Naive thymus-derived CD8-positive, alpha-beta T cell (primary cell): ENCODE data around the gene CERCAM. TPM values are rescaled to one million over a fixed set of nuclear protein-coding genes. Genes with fewer than 3 reads are reported as not detected.

Experiments used
- ATAC-seq, 2 donors: fragments of 150-1000 bp; cut with Tn5 transposase in 1 of 2; sonication (Bioruptor Pico), chemical (Tn5 transposase) in 1 of 2; 1 replicate in 1 of 2; 2 replicates in 1 of 2; pipeline ENCODE4 v1.10.0; 2021; ENCODE audit warnings: mild to moderate bottlenecking in 2 of 2, moderate library complexity in 2 of 2
- POLR2A ChIA-PET: fragments of 350-600 bp; sonication (Branson Sonifier 250); formaldehyde crosslinking; loops from one replicate; lab custom pipeline; 2021; ENCODE audit warnings: antibody characterized with exemption; lab: Charles Lee
- DNase-seq, 10 donors: peaks; one replicate each; pipeline versions ENCODE4 v3.0.0 to v3.0.0-alpha.2; 2020 to 2022
- H3K27ac Mint-ChIP-seq, 10 donors: one replicate each; pipeline ENCODE4 v1.8.0; 2020 to 2022; ENCODE audit warnings: mild to moderate bottlenecking in 10 of 10, mixed read lengths in 10 of 10, moderate library complexity in 4 of 10, inconsistent platforms in 1 of 10
- H3K27me3 Mint-ChIP-seq, 5 donors: one replicate each; pipeline ENCODE4 v1.8.0; 2021 to 2022; ENCODE audit warnings: mixed read lengths in 5 of 5
- H3K36me3 Mint-ChIP-seq, 3 donors: one replicate each; pipeline ENCODE4 v1.8.0; 2020 to 2022; ENCODE audit warnings: mixed read lengths in 3 of 3, mild to moderate bottlenecking in 2 of 3, inconsistent platforms in 1 of 3
- H3K4me1 Mint-ChIP-seq, 4 donors: one replicate each; pipeline ENCODE4 v1.8.0; 2021 to 2022; ENCODE audit warnings: mixed read lengths in 4 of 4
- H3K4me3 Mint-ChIP-seq, 10 donors: one replicate each; pipeline ENCODE4 v1.8.0; 2020 to 2022; ENCODE audit warnings: mild to moderate bottlenecking in 10 of 10, mixed read lengths in 10 of 10, moderate library complexity in 6 of 10, inconsistent platforms in 1 of 10
- H3K9me3 Mint-ChIP-seq, 9 donors: one replicate each; pipeline ENCODE4 v1.8.0; 2020 to 2022; ENCODE audit warnings: mixed read lengths in 9 of 9, mild to moderate bottlenecking in 3 of 9, inconsistent platforms in 1 of 9, moderate library complexity in 1 of 9
- microRNA-seq: library from miRNA; unstranded; fragments of <30 nt; microRNA quantifications from one replicate; pipeline ENCODE4 v1.2.0, GENCODE V29; 2022; ENCODE audit warnings: borderline microRNAs expressed
- polyA plus RNA-seq, 3 donors: library from polyadenylated mRNA; unstranded; fragments of 300-500 nt; fragmentation: Illumina TruSeq; gene quantifications; one replicate each; pipeline ENCODE4 v1.2.3, GENCODE V29; 2021
- total RNA-seq, 8 experiments: library from RNA in 2 of 8; stranded (reverse) in 2 of 8; gene quantifications; one replicate each; pipeline ENCODE4 v1.2.3 and lab custom pipeline; 2021 to 2026

The CERCAM gene
- total and polyA plus RNA-seq, 5 experiments from 2014 or later = 0.14 to 1.7 (median 0.90) TPM

- ATAC-seq = no peak
- Mint-ChIP-seq H3K36me3 (peaks cover 0 to 80% (median 25%) of the 10 kb centered on the region in 3 donors), H3K27me3 (no peaks in the 10 kb centered on the region), H3K4me1 (no peaks in the 10 kb centered on the region), H3K9me3 (no peaks in the 10 kb centered on the region), H3K27ac (peak overlapping the region in 2 of 10 donors; percentile 17 to 39), H3K4me3 (no peak overlapping the region)
- DNase-seq = no peak
- POLR2A ChIA-PET = interaction anchor here (0.6 to 1.2 kb wide), 2 partner anchors 12 to 1339 kb away, joined by 3 read pairs; partner anchors contain the start of gene TOR1A
Observed at GRCh38 chr9:128484686-128485413, 64.2 kb downstream of the CERCAM start.

- Mint-ChIP-seq H3K27me3 (no peaks in the 10 kb centered on the region), H3K9me3 (no peaks in the 10 kb centered on the region), H3K27ac (peak overlapping the region in 2 of 10 donors; percentile 24 to 39), H3K4me3 (no peak overlapping the region), H3K4me1 (no peaks in the 10 kb centered on the region), H3K36me3 (peaks cover 0 to 84% (median 25%) of the 10 kb centered on the region in 3 donors)
- ATAC-seq (no peak), DNase-seq (no peak)
- POLR2A ChIA-PET = interaction anchor here (0.7 kb wide), 1 partner anchor 18 kb away, joined by 3 read pairs; the partner anchor contains the start of gene GLE1
Observed at GRCh38 chr9:128485414-128485855, 64.8 kb downstream of the CERCAM start.

GRCh38 chr9:128486201-128486600 is 65.5 kb downstream of the CERCAM start:
- Mint-ChIP-seq H3K4me3 (no peak overlapping the region), H3K27ac (peak overlapping the region in 2 of 10 donors; percentile 17 to 67), H3K27me3 (no peaks in the 10 kb centered on the region), H3K36me3 (peaks cover 0 to 82% (median 25%) of the 10 kb centered on the region in 3 donors), H3K4me1 (no peaks in the 10 kb centered on the region), H3K9me3 (no peaks in the 10 kb centered on the region)
- no peak for ATAC-seq
- no peak for DNase-seq
- POLR2A ChIA-PET = interaction anchor here (0.7 kb wide), 1 partner anchor 18 kb away, joined by 3 read pairs; the partner anchor contains the start of gene GLE1

Small RNA genes within 50 kb of the gene (microRNA-seq; reads per million reads assigned to microRNA genes)
- gene MIR219B = not detected

Other genes starting within 250 kb of the CERCAM start
- gene CIZ1, start 229.3 kb upstream of the CERCAM start, total RNA-seq = 100 to 1,000 TPM; 134 to 141 TPM
- 10 to 100 TPM in 2 of 3 donors, 1 to 10 TPM in 1; 7.4 to 39.2 (median 13.2) TPM for gene CIZ1, start 229.3 kb upstream of the CERCAM start, polyA plus RNA-seq
- 1 to 10 TPM; 1.1 to 1.5 TPM for gene DNM1, start 217.5 kb upstream of the CERCAM start, total RNA-seq
- gene DNM1, start 217.5 kb upstream of the CERCAM start, polyA plus RNA-seq = under 1 TPM in 2 of 3 donors, not detected in 1; 0.08 to 0.28 TPM
- 10 to 100 TPM; 57.4 to 64.7 TPM for gene GOLGA2, start 144.8 kb upstream of the CERCAM start, total RNA-seq
- gene GOLGA2, start 144.8 kb upstream of the CERCAM start, polyA plus RNA-seq = 1 to 10 TPM; 4.7 to 7.4 (median 6.2) TPM
- 10 to 100 TPM; 11.7 to 12.1 TPM for gene SWI5, start 144.6 kb upstream of the CERCAM start, total RNA-seq
- gene SWI5, start 144.6 kb upstream of the CERCAM start, polyA plus RNA-seq = 10 to 100 TPM; 33.5 to 46.8 (median 34.3) TPM
- gene TRUB2, start 98.4 kb upstream of the CERCAM start, total RNA-seq = 10 to 100 TPM; 20.7 to 25.4 TPM
- gene TRUB2, start 98.4 kb upstream of the CERCAM start, polyA plus RNA-seq = 10 to 100 TPM; 24.7 to 30.0 (median 28.9) TPM
- gene COQ4, start 98.0 kb upstream of the CERCAM start, total RNA-seq = 10 to 100 TPM; 45.6 to 46.5 TPM
- 10 to 100 TPM; 26.4 to 43.4 (median 33.4) TPM for gene COQ4, start 98.0 kb upstream of the CERCAM start, polyA plus RNA-seq
- 10 to 100 TPM; 13.1 to 13.5 TPM for gene SLC27A4, start 80.3 kb upstream of the CERCAM start, total RNA-seq
- gene SLC27A4, start 80.3 kb upstream of the CERCAM start, polyA plus RNA-seq = 1 to 10 TPM; 5.0 to 7.0 (median 6.3) TPM
- gene URM1, start 49.5 kb upstream of the CERCAM start, total RNA-seq = 10 to 100 TPM; 44.5 to 47.5 TPM
- gene URM1, start 49.5 kb upstream of the CERCAM start, polyA plus RNA-seq = 10 to 100 TPM; 49.3 to 66.4 (median 61.0) TPM
- 10 to 100 TPM; 34.8 to 36.6 TPM for gene ODF2, start 35.1 kb downstream of the CERCAM start, total RNA-seq
- gene ODF2, start 35.1 kb downstream of the CERCAM start, polyA plus RNA-seq = 10 to 100 TPM; 15.6 to 32.8 (median 20.6) TPM
- 10 to 100 TPM; 26.4 to 30.7 TPM for gene GLE1, start 83.9 kb downstream of the CERCAM start, total RNA-seq
- gene GLE1, start 83.9 kb downstream of the CERCAM start, polyA plus RNA-seq = 10 to 100 TPM; 17.4 to 27.9 (median 24.9) TPM
- 100 to 1,000 TPM; 395 to 402 TPM for gene SPTAN1, start 131.7 kb downstream of the CERCAM start, total RNA-seq
- 100 to 1,000 TPM in 1 of 3 donors, 10 to 100 TPM in 2; 38.2 to 117 (median 57.5) TPM for gene SPTAN1, start 131.7 kb downstream of the CERCAM start, polyA plus RNA-seq
- gene DYNC2I2, start 236.0 kb downstream of the CERCAM start, total RNA-seq = 1 to 10 TPM; 6.0 to 8.3 TPM
- gene DYNC2I2, start 236.0 kb downstream of the CERCAM start, polyA plus RNA-seq = 1 to 10 TPM; 2.7 to 4.1 (median 3.9) TPM